T-helper 22 cell (primary cell): Measurements from ENCODE around the gene NPEPPS.
"Not testable (repeated sequence)": the region's sequence is repeated elsewhere in the genome, so short reads cannot be mapped to it uniquely, and the experiment has no call there.

Experiments used
- DNase-seq: peaks from one replicate; pipeline ENCODE4 v3.0.0-alpha.2; 2020; ENCODE audit warnings: low read depth

Gene NPEPPS, protein sequence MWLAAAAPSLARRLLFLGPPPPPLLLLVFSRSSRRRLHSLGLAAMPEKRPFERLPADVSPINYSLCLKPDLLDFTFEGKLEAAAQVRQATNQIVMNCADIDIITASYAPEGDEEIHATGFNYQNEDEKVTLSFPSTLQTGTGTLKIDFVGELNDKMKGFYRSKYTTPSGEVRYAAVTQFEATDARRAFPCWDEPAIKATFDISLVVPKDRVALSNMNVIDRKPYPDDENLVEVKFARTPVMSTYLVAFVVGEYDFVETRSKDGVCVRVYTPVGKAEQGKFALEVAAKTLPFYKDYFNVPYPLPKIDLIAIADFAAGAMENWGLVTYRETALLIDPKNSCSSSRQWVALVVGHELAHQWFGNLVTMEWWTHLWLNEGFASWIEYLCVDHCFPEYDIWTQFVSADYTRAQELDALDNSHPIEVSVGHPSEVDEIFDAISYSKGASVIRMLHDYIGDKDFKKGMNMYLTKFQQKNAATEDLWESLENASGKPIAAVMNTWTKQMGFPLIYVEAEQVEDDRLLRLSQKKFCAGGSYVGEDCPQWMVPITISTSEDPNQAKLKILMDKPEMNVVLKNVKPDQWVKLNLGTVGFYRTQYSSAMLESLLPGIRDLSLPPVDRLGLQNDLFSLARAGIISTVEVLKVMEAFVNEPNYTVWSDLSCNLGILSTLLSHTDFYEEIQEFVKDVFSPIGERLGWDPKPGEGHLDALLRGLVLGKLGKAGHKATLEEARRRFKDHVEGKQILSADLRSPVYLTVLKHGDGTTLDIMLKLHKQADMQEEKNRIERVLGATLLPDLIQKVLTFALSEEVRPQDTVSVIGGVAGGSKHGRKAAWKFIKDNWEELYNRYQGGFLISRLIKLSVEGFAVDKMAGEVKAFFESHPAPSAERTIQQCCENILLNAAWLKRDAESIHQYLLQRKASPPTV

GRCh38 chr17:47530557-47531232 is at the start of gene NPEPPS:
TSS of gene NPEPPS (plus strand) at chr17:47531108. CDS start at chr17:47531301, 193 bp downstream.
- peak; percentile 91 for DNase-seq

GRCh38 chr17:47491841-47492212 is 39.1 kb upstream of the NPEPPS start:
- DNase-seq: not testable (repeated sequence)

GRCh38 chr17:47499074-47499473 is 31.8 kb upstream of the NPEPPS start:
- not testable (repeated sequence) for DNase-seq

GRCh38 chr17:47499494-47499893 is 31.4 kb upstream of the NPEPPS start:
- DNase-seq: not testable (repeated sequence)

- DNase-seq: not testable (repeated sequence)
These were observed 30.3 kb upstream of the NPEPPS start for GRCh38 chr17:47500620-47501019.

DNA sequence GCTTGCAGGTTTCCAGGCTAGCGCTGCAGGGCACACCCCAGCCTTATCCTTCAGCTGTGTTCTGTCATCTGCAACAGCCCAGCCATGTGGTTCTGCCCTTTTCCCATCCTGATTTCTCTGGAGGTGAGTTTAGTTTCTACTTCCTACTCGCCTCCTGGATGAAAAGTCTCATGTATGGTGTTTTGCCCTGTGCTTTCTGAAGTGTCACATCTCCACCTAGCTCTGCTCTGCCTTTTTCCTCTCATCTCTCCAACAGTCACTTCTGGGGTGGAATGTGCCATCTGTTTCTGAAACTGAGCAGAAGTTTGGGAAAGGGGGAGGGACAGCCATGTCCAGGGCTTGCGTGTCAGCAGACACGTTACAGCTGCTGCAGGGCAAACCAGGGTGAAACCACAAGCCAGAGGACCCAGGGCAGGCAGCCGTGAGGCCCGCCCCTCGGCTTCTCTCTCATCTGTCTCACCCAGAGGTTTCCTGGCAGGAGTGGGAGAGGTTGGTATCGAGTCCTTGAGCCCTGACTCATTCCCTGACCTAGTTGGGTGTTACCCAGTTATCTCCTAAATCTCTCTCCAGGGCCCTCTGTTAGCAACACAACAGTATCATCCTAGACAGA is 28.7 kb upstream of the NPEPPS start:
- not testable (repeated sequence) for DNase-seq

DNA sequence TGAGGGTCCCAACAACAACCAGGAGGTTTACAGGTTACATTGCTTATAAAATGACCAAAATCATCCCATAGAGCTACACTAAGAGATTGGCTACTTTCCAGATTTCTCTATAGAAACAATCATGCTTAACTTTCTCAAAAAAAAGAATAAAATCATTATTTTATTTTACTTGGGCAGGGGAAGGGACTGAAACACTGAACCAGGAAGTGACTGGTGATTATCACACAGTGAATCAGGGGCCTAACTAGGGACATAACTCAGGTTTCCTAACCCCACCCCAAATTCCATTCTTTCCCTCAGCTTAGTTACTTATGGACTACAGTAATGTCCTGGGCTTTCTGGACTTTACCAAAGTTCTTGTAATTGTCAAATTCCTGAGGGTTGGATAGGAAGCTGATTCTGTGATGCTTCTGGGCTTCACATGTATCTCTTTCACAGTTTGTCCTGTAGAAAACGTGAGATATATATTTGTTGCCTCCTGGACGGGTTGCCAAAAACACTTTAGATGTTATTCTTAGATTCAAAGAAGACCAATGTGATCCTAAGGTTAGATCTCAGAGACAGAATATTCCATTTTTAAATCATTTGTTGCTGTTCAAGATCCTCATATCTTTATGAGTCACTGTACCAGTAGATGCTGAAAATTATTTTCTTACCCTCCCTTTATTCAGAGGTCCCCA is 28.0 kb upstream of the NPEPPS start:
- DNase-seq: not testable (repeated sequence)

- DNase-seq: not testable (repeated sequence)
These were observed 19.2 kb upstream of the NPEPPS start for GRCh38 chr17:47511701-47512146.

DNA sequence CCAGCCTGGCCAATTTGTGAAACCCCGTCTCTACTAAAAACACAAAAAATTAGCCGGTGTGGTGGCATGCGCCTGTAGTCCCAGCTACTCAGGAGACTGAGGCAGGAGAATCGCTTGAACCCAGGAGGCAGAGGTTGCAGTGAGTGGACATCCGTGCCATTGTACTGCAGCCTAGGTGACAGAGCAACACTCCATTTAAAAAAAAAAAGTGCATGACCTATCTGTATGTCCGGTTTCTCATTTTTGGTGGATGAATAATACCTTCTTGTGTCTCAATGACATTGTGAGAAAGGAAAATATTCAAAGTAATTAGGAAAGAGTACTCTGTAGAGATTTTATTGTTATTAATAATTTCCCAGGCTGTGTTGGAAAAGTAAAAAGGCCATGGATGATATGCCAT is 17.6 kb upstream of the NPEPPS start:
- not testable (repeated sequence) for DNase-seq

DNA sequence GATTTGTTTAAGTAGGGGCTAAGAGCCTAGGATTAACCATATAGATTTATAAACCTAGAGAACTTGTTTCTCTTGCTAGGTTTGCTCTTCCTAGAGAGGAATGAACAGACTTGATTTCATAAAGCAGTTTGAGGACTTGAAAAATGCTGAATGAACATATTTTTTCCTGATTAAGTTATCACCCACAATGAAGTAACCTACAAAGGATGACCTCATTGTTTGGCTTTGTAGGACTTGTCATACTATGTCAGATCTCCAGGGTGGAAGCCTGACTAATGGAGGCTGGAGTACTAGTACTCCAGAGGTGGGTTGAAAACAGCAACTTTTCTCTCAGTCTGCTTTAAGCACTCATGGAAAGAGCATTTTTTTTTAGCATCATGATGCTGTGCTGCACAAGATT is 12.0 kb upstream of the NPEPPS start:
- not testable (repeated sequence) for DNase-seq

DNA sequence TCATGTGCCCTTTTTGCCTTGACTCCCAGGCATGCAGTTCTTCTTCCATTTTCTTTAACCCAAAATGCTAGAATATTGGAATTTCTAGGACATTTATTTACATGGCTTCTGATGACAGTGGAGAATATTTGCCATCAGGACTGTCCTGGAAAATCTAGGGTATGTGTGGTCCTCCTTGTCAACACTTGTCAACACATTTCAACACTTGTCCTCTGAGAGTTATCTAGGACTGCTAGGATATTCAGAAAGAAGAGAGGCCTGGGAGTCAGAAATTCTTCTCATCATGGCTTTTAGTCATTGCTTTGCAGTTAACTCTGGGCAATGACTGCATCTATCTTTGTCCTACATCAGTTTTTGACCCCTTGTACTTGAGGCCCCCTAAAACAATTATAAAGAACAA is 11.5 kb upstream of the NPEPPS start:
- DNase-seq: not testable (repeated sequence)

DNA sequence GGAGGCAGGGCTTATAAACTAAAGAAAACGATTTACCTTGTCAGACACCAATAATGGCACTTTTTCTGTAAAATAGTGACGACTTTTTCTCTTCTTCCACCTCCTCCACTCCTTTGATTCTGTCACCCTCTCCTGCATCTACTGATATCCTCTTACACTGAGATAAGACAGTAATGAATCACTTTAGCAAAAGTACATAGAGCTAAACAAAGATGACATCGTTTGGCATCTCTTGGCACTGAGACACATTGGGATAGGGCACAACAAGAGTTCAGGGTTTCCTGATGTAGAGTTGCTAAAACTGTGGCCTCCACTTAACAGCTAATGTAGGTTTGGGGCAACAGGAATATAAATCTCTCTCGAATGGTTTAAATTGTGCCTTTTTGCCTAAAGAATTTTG is 10.6 kb upstream of the NPEPPS start:
- DNase-seq: not testable (repeated sequence)

DNA sequence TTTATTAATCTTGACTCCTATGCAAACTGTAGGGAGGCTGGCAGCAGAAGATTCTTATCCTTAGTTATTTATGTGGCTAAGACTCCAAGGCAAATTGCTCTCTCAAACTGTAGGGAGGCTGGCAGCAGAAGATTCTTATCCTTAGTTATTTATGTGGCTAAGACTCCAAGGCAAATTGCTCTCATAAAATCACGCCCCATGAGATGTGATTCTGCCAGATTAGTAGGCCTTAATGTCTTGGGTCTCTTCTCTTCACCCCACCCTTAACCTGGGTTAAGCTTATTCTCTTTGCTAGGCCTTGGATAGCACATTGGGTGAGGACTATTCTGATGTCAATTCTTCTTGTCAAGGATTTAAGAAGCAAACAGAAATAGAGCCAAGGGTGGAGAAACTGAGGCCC is 9.5 kb upstream of the NPEPPS start:
- DNase-seq: not testable (repeated sequence)

DNA sequence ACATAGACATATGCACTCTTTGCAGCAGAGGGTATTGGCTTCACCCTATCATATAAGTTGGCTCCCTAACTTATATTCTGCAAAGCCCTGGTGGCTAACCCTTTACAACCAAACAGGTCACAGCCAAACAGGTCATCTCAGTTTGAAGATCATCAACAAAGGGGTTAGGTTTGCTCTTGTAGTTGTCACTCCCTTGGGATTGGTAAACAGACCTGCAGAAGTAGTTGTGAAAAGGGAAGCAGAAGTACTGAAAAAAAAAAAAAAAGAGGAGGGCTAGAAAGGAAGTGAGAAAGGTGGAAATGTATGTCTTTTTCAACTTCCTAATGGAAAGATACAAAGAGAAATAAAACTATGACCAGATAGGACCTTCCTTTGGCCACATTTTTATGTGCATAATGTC is 8.6 kb upstream of the NPEPPS start:
- not testable (repeated sequence) for DNase-seq

DNA sequence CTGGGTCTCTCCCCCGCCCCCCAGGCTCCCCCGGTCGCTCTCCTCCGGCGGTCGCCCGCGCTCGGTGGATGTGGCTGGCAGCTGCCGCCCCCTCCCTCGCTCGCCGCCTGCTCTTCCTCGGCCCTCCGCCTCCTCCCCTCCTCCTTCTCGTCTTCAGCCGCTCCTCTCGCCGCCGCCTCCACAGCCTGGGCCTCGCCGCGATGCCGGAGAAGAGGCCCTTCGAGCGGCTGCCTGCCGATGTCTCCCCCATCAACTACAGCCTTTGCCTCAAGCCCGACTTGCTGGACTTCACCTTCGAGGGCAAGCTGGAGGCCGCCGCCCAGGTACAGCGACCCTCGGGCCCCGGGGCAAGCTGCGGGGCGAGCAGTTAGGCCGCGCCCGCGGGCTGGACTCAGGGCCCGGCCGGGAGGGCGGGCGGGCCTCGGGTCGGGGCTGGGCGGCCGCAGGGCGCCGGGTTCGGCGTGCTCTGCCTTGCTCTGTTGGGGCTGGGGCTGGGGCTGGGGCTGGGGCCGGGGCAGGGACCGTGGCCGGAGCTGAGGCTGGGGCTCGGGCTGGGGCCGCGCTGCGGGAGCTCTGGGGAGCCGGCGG is 419 bp downstream of the NPEPPS start:
- not testable (repeated sequence) for DNase-seq

DNA sequence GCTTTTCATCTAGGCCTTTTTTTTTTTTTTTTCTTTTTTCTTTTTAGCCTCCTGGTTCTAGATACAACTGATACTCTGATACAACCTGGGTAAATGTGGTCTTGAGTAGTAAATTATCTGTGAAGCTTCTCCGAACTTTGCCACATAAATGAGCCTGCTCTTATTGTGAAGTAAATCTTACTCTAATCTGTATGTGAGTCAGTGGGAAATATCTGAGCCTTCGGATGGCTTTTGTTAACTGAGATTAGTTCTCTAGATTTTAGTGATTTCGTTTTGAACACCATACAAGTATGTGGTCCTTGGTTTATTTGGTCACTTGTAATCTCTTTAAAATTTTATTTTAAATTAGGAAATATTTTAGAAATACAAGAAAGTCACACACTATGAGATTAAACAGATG is 8.2 kb downstream of the NPEPPS start:
- not testable (repeated sequence) for DNase-seq

DNA sequence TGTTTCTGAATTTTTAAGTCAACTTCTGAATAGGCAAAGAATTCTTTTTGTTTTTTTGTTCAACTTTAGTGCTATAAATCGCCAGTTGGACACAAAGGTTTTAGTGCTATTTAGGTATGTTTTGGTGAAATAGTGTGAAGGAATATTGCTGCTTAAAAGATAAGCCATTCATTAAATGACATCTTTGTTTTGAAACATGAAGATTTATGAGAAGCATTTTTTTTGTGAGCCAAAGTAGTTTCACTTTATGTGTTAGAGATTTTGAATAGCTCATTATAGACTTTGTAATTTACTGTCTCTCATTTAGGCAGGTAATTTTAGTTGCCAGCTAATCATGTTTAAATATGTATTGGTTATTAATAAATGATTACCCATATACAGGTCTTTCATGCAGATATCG is 10.8 kb downstream of the NPEPPS start:
- DNase-seq: not testable (repeated sequence)

GRCh38 chr17:47544327-47544726 is 13.4 kb downstream of the NPEPPS start:
- DNase-seq: not testable (repeated sequence)

GRCh38 chr17:47554733-47555132 is 23.8 kb downstream of the NPEPPS start:
- not testable (repeated sequence) for DNase-seq

GRCh38 chr17:47556108-47556507 is 25.2 kb downstream of the NPEPPS start:
- not testable (repeated sequence) for DNase-seq
